Measurements from ENCODE around the gene UTP11.

DNA sequence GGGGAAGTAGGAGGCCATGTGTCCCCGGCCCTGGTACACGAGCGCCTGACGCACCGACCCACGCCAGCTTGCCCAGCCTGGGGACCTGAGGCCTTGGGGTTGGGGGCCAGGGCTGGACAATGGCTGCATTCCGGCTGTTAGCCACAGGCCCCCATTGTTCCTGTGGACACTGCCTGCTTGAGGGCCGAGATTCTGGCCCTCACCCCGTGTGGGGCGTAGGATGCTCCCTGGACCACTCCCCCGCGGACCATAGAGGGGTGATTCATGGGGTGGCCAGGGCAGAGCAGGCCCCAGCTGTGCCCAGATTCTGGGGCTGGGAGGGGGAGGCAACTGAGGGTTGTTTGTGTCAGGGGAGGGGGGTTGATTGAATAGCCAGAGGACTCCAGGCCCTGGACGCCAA, 22.3 kb downstream of the UTP11 start:
- TF ChIP-seq, protein P1, sequence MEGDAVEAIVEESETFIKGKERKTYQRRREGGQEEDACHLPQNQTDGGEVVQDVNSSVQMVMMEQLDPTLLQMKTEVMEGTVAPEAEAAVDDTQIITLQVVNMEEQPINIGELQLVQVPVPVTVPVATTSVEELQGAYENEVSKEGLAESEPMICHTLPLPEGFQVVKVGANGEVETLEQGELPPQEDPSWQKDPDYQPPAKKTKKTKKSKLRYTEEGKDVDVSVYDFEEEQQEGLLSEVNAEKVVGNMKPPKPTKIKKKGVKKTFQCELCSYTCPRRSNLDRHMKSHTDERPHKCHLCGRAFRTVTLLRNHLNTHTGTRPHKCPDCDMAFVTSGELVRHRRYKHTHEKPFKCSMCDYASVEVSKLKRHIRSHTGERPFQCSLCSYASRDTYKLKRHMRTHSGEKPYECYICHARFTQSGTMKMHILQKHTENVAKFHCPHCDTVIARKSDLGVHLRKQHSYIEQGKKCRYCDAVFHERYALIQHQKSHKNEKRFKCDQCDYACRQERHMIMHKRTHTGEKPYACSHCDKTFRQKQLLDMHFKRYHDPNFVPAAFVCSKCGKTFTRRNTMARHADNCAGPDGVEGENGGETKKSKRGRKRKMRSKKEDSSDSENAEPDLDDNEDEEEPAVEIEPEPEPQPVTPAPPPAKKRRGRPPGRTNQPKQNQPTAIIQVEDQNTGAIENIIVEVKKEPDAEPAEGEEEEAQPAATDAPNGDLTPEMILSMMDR (IDR thresholded peaks at IDR 0.05): no peak
- no peak for TF ChIP-seq POLR2A (IDR thresholded peaks at IDR 0.05)

Measured in heart left ventricle (tissue), 13 donors.